Measurements from ENCODE around the gene SLC9A3. TPM values are rescaled to one million over a fixed set of nuclear protein-coding genes. Genes with fewer than 3 reads are reported as not detected.

SLC9A3 gene
- total RNA-seq, 1 donor from 2014 or later = 1.6 TPM

- no peak for DNase-seq (ENCODE audit: low read depth)
- no peaks in the 10 kb centered on the region for H3K27me3 ChIP-seq (ENCODE audit: control insufficient read depth, insufficient read depth, low read length)
- no peak for FAIRE-seq
- no peak overlapping the region for H3K4me3 ChIP-seq (ENCODE audit: low read depth, low read length)
- no peaks in the 10 kb centered on the region for H3K36me3 ChIP-seq (ENCODE audit: control insufficient read depth, insufficient read depth, low read length)
- TF ChIP-seq CTCF (IDR thresholded peaks at IDR 0.05; ENCODE audit: insufficient read depth, low read length, severe bottlenecking) = no peak
Measured at GRCh38 chr5:497871-498509, 26.3 kb downstream of the SLC9A3 start.

- FAIRE-seq (no peak), DNase-seq (ENCODE audit: low read depth) (no peak)
- Histone ChIP-seq H3K36me3 (ENCODE audit: control insufficient read depth, insufficient read depth, low read length) (no peaks in the 10 kb centered on the region), H3K27me3 (ENCODE audit: control insufficient read depth, insufficient read depth, low read length) (no peaks in the 10 kb centered on the region), H3K4me3 (ENCODE audit: low read depth, low read length) (no peak overlapping the region)
- no peak for TF ChIP-seq CTCF (IDR thresholded peaks at IDR 0.05; ENCODE audit: insufficient read depth, low read length, severe bottlenecking)
Measured at GRCh38 chr5:497090-497700, 27.1 kb downstream of the SLC9A3 start.

- TF ChIP-seq CTCF (IDR thresholded peaks at IDR 0.05; ENCODE audit: insufficient read depth, low read length, severe bottlenecking) = no peak
- Histone ChIP-seq H3K27me3 (ENCODE audit: control insufficient read depth, insufficient read depth, low read length) (no peaks in the 10 kb centered on the region), H3K36me3 (ENCODE audit: control insufficient read depth, insufficient read depth, low read length) (no peaks in the 10 kb centered on the region), H3K4me3 (ENCODE audit: low read depth, low read length) (no peak overlapping the region)
- no peak for DNase-seq (ENCODE audit: low read depth)
- FAIRE-seq = no peak
Measured at GRCh38 chr5:496028-496427, 28.2 kb downstream of the SLC9A3 start.

- DNase-seq (ENCODE audit: low read depth) = no peak
- no peaks in the 10 kb centered on the region for H3K27me3 ChIP-seq (ENCODE audit: control insufficient read depth, insufficient read depth, low read length)
- FAIRE-seq = no peak
- H3K36me3 ChIP-seq (ENCODE audit: control insufficient read depth, insufficient read depth, low read length) = no peaks in the 10 kb centered on the region
- no peak overlapping the region for H3K4me3 ChIP-seq (ENCODE audit: low read depth, low read length)
- TF ChIP-seq CTCF (IDR thresholded peaks at IDR 0.05; ENCODE audit: insufficient read depth, low read length, severe bottlenecking) = no peak
Measured at GRCh38 chr5:494667-495255, 29.5 kb downstream of the SLC9A3 start.

- Histone ChIP-seq H3K4me3 (ENCODE audit: low read depth, low read length) (no peak overlapping the region), H3K27me3 (ENCODE audit: control insufficient read depth, insufficient read depth, low read length) (no peaks in the 10 kb centered on the region), H3K36me3 (ENCODE audit: control insufficient read depth, insufficient read depth, low read length) (no peaks in the 10 kb centered on the region)
- FAIRE-seq = no peak
- no peak for DNase-seq (ENCODE audit: low read depth)
- TF ChIP-seq CTCF (IDR thresholded peaks at IDR 0.05; ENCODE audit: insufficient read depth, low read length, severe bottlenecking) = no peak
Measured at GRCh38 chr5:493758-494157, 30.5 kb downstream of the SLC9A3 start.
